Measurements from ENCODE around the gene TPRA1. TPM values are rescaled to one million over a fixed set of nuclear protein-coding genes. Genes with fewer than 3 reads are reported as not detected.

TPRA1 gene
- total RNA-seq, 1 experiment from 2014 or later: 20.0 TPM

DNA sequence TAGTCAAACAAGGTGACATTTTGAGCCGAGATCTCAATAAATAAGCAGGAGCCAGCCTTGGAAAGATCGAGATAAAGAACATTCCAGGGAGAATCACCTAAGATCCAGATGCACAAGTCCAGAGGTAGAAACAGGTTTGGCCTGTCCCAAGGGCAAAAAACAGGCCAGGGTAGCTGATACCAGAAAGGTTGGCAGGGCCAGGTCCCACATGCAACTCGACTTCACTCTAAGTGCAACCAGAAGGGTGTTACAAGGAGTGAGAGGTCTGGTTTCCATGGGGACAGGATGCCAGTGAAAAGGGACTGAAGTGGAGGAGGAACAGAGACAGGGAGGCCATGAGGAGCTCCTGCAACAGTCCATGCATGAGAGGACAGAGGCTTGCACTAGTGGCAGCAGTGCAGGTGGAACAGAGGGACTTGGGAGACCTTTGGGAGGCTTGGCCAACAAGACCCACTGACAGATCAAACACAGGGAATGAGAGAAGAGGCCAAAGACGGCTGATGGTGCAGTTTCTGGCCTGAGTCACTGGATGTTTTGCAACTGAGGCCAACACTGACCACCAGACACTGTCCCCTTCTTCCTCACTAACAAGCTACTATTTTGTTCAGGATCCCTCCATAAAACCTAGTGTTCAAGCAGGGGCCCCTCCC lies 5.2 kb downstream of the TPRA1 start:
- Mint-ChIP-seq H3K27me3 (ENCODE audit: low read depth) (peaks cover 2% of the 10 kb centered on the region), H3K27ac (no peak overlapping the region), H3K4me1 (peaks cover 11 to 12% of the 10 kb centered on the region in 2 experiments), H3K36me3 (ENCODE audit: insufficient read depth in 1 of 3, low read depth in 3 of 3) (0 out of 7 replicates have a peak, but pooled peaks cover 0 to 2% (median 0%) of the 10 kb centered on the region in 3 experiments), H3K4me3 (no peak overlapping the region; a peak in 1 of 5 replicates), H3K9me3 (no peaks in the 10 kb centered on the region)
- no peak overlapping the region for H3K4me2 ChIP-seq (ENCODE audit: insufficient read depth, insufficient read length, low read length)
- H2BK12ac ChIP-seq (ENCODE audit: insufficient read length, low read depth, low read length): no peak overlapping the region
- no peaks in the 10 kb centered on the region for H3K4me1 ChIP-seq (ENCODE audit: insufficient read depth, low read length)
- H2AFZ ChIP-seq (ENCODE audit: low read length): no peak overlapping the region
- no CpG with 5 or more reads among the region's 4 CpGs for WGBS (ENCODE audit: extremely low coverage, insufficient read length, low lambda C conversion rate)
- TF ChIP-seq, protein P1, sequence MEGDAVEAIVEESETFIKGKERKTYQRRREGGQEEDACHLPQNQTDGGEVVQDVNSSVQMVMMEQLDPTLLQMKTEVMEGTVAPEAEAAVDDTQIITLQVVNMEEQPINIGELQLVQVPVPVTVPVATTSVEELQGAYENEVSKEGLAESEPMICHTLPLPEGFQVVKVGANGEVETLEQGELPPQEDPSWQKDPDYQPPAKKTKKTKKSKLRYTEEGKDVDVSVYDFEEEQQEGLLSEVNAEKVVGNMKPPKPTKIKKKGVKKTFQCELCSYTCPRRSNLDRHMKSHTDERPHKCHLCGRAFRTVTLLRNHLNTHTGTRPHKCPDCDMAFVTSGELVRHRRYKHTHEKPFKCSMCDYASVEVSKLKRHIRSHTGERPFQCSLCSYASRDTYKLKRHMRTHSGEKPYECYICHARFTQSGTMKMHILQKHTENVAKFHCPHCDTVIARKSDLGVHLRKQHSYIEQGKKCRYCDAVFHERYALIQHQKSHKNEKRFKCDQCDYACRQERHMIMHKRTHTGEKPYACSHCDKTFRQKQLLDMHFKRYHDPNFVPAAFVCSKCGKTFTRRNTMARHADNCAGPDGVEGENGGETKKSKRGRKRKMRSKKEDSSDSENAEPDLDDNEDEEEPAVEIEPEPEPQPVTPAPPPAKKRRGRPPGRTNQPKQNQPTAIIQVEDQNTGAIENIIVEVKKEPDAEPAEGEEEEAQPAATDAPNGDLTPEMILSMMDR (conservative IDR thresholded peaks at IDR 0.05): no peak
- H3K27ac ChIP-seq (ENCODE audit: insufficient read length, low read depth, low read length): no peak overlapping the region
- H3T11ph ChIP-seq (ENCODE audit: low read length): no peak overlapping the region
- no peak overlapping the region for H3K23ac ChIP-seq (ENCODE audit: insufficient read length, low read depth, low read length)
- no peak overlapping the region for H2BK5ac ChIP-seq (ENCODE audit: insufficient read length, low read length)
- H3K23me2 ChIP-seq (ENCODE audit: insufficient read length, low read depth, low read length, poor library complexity, severe bottlenecking): peaks cover 5% of the 10 kb centered on the region
- no peak overlapping the region for H4K91ac ChIP-seq (ENCODE audit: insufficient read length, low read depth, low read length)
- H3K9me3 ChIP-seq (ENCODE audit: control insufficient read depth, low read depth, low read length): no peaks in the 10 kb centered on the region
- no peaks in the 10 kb centered on the region for H3K79me2 ChIP-seq (ENCODE audit: insufficient read depth, low read length)
- H2BK20ac ChIP-seq (ENCODE audit: low read depth, low read length, poor library complexity, severe bottlenecking): no peak overlapping the region
- H3K18ac ChIP-seq (ENCODE audit: insufficient read length, low read depth, low read length): no peak overlapping the region
- no peak overlapping the region for H3K56ac ChIP-seq (ENCODE audit: insufficient read length, low read depth, low read length)
- no peak overlapping the region for H3K14ac ChIP-seq (ENCODE audit: insufficient read depth, low read length)
- peaks cover 3% of the 10 kb centered on the region for H4K20me1 ChIP-seq (ENCODE audit: control insufficient read depth, insufficient read depth, insufficient read length)
- H3K27me3 ChIP-seq (ENCODE audit: insufficient read depth, low read length): no peaks in the 10 kb centered on the region
- no peak overlapping the region for H4K8ac ChIP-seq (replicated peaks; ENCODE audit: insufficient read length, low read depth, low read length)
- H3K79me1 ChIP-seq (ENCODE audit: insufficient read depth, low read depth, low read length, poor library complexity, severe bottlenecking): no peaks in the 10 kb centered on the region
- no peak for DNase-seq
- no peak overlapping the region for H2BK120ac ChIP-seq (ENCODE audit: low read depth, low read length, poor library complexity, severe bottlenecking)
- no peak overlapping the region for H2AK5ac ChIP-seq (ENCODE audit: insufficient read length, low read length)
- H3K4ac ChIP-seq (ENCODE audit: low read depth, low read length): no peak overlapping the region
- no peak overlapping the region for H2BK15ac ChIP-seq (ENCODE audit: low read depth, low read length)
- no peak overlapping the region for H3K9ac ChIP-seq (ENCODE audit: extremely low read depth, insufficient read length, low read length)
- H4K5ac ChIP-seq (ENCODE audit: insufficient read length, low read depth, low read length): no peak overlapping the region

Measured in H9 (cell line).